ENCODE results near the gene OSBPL5.

DNA sequence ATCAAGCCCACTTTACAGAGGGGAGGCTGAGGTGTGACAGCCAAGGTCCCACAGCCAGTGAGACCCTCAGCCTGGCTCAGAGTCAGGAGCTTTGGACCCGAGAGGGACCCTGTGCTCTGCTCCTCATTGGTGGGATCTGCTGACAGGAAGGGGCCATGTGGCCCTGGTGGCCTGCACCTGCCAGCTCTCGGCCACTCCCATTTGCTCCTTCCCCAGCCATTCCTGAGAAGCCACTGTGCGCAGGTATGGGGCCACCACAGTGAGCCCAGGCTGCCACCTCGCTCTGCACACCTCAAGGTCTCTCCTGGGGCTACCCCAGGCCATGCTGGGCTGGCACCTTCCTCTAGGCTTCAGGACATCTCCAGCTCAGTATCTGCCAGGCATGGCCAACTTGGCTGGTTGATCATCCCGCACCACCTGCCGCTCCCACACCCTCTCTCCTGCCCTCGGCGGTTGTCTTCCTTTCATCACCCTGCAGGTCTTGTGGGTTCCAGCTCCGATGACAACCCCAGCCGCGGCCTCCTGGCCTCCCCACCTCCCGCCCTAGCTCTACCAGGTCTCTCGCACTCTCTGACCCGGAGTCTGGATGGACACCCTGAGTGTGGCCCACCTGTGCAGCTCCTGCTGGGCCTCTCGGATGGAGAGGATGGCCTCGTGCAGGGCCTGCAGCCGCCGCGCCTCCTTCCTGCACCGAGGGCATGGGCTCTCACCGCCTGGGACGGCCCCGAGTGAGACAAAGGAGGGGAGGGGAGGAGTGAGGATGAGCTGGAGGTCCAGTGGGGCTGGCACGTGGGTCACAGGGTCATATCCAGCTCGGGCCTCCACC, 75.7 kb downstream of the OSBPL5 start:
- TF ChIP-seq, protein P1, sequence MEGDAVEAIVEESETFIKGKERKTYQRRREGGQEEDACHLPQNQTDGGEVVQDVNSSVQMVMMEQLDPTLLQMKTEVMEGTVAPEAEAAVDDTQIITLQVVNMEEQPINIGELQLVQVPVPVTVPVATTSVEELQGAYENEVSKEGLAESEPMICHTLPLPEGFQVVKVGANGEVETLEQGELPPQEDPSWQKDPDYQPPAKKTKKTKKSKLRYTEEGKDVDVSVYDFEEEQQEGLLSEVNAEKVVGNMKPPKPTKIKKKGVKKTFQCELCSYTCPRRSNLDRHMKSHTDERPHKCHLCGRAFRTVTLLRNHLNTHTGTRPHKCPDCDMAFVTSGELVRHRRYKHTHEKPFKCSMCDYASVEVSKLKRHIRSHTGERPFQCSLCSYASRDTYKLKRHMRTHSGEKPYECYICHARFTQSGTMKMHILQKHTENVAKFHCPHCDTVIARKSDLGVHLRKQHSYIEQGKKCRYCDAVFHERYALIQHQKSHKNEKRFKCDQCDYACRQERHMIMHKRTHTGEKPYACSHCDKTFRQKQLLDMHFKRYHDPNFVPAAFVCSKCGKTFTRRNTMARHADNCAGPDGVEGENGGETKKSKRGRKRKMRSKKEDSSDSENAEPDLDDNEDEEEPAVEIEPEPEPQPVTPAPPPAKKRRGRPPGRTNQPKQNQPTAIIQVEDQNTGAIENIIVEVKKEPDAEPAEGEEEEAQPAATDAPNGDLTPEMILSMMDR (IDR thresholded peaks at IDR 0.05) = no peak
- TF ChIP-seq POLR2A (IDR thresholded peaks at IDR 0.05) = no peak

Measured in uterus (tissue), 2 donors.